SK-N-DZ (cell line): ENCODE measurements around the gene FOXP1.

Experiments used
- DNase-seq: peaks from one replicate; pipeline ENCODE4 v3.0.0-alpha.2; 2015; ENCODE audit warnings: low spot score

Gene FOXP1

GRCh38 chr3:71587958-71588357 lies 4.4 kb upstream of the FOXP1 start:
- DNase-seq, result no peak

DNA sequence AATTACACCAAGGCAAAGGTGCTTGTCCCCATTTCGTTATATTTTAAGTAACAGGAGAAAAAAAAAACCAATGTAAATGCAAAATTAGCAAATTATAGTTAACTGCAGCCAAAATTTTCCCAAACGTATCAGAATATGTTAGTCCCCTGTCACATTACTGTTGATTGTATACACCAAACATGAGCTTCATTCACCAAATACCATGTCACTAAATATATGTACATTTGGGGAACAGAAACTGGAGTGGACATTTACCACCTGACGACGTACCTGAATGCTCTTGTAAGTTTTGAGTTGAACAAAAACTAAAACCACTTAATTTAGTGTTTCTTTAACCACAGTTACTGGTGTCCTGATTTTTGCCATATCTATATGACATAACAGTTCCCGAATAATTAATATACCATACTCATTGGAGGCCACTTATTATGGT lies 3.3 kb upstream of the FOXP1 start:
- DNase-seq, result no peak

DNA sequence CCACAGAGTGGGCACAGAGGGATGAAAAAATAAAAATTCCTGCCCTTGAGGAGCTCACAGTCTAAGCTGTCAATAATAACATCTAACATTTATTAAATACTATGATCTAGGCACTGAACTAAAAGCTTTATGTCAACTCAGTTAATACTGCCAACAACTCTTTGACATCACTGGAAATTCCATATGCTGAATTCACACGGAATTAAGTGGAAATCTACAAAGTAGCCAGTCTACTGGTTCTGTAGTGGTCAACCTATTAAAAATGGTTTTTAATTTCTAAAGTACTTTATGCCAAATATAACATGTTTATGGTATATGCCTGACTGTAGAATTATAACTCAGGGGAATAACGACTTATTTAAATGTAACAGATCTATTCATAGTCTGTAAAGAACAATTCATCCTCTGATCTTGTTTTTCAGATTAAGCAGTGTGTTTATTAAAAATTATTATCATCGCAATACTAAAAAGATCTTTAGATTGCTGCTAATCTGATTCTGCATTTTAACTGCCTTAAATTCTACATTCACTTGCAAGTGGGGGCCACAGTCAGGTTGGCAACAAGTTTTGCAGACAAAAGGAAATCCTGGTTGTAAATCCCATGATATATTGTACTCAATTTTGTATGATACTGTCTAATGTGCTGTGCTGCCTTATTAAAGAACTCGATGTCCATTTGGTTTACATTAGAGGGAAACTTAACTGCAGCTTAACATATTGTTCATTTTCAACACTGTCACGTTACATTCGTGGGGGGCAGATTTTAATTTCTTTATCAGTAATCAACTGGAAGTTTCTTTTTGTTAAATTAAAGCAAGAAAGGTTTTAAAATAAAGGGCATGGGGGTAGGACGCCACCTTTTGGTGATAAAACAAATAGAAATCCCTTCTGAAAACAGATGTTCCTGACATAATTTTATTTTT lies 2.6 kb upstream of the FOXP1 start:
- peak; percentile 20 for DNase-seq

DNA sequence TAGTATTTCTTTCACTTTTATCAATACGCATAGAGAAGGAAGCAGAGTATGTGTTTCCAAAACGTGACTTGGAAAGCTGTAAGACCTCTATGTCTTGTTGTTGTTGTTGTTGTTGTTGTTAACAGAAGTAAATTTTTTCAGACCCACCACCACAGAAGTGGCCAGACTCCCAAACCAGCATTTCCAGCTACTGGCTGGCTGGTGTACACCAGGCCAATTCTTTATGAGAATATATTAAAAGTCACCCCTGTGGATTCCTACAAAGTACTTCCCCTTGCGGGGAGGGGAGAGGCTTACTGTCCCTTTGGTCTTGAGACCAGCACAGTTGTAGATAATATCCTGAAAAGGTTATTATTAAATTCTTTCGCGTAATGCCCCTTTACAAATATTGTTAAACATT lies 1.6 kb upstream of the FOXP1 start:
- DNase-seq, result no peak

DNA sequence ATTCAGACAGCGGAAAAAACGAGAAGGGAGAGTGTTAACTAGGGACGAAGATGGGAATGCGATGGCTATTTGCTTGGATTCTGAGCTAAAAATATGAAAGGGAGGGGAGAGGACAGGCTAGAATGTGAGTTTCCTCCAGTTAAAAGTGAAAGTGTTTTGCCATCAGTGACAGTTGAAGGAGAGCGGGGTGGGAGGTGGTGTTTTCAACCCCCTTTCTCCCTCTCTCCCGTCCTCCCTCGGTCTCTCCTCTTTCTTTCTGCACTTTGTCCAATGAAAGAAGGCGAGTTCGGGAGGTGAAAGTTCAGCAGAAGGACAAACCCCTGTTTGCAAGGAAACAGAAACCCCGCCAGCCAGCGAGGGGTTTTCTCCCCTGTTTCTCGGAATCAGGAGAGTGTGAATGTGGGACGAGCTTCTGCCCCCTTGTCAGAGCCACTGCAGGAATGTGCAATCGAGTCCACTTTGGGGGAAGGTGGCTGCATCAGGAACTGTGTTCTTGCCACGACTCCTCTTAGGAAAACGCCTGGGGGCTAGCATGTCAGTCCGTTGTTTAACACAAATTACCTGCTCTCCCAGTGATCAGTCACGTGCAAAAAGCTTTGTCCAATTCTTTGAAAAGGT lies 975 bp upstream of the FOXP1 start:
- DNase-seq, result peak; percentile 54

- DNase-seq, result peak; percentile 46
These were observed 639 bp downstream of the FOXP1 start for GRCh38 chr3:71582612-71583565.

GRCh38 chr3:71582036-71582611 lies 1.4 kb downstream of the FOXP1 start:
- peak; percentile 32 for DNase-seq

GRCh38 chr3:71581457-71582035 lies 2.0 kb downstream of the FOXP1 start:
- DNase-seq, result peak; percentile 18

GRCh38 chr3:71580636-71581456 lies 2.7 kb downstream of the FOXP1 start:
- DNase-seq, result no peak

- DNase-seq, result peak; percentile 3
These were observed 3.6 kb downstream of the FOXP1 start for GRCh38 chr3:71579935-71580406.

DNA sequence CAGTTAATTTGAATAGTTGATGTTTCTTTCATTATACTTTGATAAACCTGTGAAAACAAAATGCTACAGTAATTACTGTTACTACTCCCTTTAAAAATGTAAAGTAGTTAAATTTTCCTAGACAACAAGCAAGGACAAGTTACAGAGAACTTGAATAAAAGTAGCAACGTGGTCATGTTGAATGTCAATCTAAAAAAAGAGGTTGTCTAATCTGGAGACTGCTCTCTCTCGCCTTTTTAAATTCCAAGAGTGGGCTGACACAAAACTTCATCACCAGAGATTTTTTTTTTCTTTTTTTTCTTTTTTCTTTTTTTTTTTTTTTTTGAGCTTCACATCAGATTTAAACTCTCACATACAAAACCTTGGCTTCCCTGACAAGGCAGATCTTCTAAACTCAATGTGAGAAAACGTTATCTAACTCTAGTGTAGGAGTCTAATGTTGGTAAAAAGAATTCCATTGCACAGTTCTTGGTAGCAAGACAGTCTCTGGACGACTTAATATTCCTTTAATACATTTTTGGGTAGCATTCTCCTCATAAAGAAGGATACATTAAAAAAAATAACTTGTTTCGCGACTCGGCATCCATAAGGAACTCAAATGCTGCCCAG lies 4.1 kb downstream of the FOXP1 start:
- DNase-seq, result no peak

GRCh38 chr3:71578054-71578751 lies 5.3 kb downstream of the FOXP1 start:
- no peak for DNase-seq

- no peak for DNase-seq
These were observed 6.5 kb downstream of the FOXP1 start for GRCh38 chr3:71577011-71577410.

DNA sequence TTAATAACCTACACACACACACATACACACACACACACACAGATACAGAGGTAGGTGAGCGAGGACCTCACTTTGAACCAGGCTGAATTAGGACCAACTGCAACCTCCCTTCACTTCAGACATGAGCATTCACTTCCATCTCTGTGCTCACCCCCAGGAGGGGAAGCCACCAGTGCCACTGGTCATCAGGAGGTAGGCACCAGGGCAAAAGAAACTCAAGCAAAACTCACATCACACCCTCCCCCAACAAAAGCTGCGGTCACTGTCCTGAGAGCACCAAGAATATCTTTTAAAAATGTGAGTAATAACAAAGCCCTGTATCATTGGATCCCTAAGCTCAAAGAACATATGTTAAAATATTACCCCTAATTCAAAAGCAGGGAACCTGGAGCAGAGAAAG lies 8.1 kb downstream of the FOXP1 start:
- no peak for DNase-seq

DNA sequence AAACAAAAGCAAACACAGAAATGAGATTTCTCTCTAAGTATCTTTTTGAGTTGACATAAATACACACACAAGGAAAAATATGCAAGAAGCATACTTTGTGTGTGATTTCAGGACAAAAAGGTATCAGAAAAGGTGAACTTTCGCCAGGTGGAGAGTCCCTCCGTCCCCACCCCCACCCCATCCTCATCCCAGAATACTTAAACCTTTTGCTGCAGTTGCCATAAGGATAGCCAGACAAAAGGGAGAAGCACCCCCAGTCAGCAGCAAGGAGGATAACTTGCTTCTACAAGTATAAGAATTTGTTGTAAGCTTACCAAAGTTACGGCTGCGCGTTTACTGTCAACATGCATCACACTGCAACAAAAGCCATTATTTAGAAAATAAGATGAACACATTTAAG lies 10.3 kb downstream of the FOXP1 start:
- DNase-seq, result no peak

- no peak for DNase-seq
These were observed 13.0 kb downstream of the FOXP1 start for GRCh38 chr3:71570546-71570945.

DNA sequence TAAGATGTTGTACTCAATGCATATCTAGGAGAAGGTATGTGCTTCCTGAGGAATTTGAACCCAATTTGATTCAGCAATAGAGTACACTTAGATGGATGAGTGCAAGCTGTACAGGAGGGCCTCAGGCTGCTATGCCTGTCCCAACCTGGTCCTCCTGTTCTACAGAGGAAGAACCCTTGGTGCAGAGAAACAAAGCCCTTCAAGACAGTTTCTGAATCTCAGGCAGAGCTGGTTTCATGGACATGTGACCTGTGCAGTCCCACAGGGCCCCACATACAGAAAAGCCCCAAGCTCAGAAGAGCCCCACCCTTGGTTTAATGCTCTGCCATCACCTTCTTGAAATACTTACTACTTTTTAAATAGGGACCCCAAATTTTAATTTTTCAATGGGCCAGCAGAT lies 15.3 kb downstream of the FOXP1 start:
- DNase-seq, result no peak

- no peak for DNase-seq
These were observed 16.8 kb downstream of the FOXP1 start for GRCh38 chr3:71566776-71567175.

DNA sequence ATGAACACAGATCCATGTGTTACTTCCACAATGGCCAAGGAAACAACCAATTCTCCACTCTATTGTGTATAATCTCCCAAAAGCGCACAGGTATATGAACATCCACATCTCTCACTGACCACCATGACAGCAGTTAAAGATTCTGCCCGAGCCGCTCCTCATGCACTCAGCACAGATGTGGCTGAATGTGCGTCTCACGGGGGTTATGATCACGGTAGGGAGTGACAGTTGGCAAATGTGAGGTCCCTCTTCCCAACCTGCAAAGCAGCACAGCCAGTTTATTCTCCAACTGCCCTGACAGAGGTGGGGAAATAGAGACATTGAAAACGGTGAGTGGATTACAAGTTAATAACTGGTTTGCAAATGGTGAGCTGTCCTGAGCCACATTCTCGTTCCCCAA lies 17.6 kb downstream of the FOXP1 start:
- DNase-seq, result no peak
